IPS-NIHi7 (cell line): ENCODE measurements around the gene CREBRF.
"Not testable (repeated sequence)": the region's sequence is repeated elsewhere in the genome, so short reads cannot be mapped to it uniquely, and the experiment has no call there.

Experiments used
- DNase-seq: peaks from one replicate; pipeline ENCODE4 v3.0.0; 2012; ENCODE audit warnings: mixed read lengths; ENCODE audit errors: extremely low spot score

Gene CREBRF

GRCh38 chr5:173055983-173056782 lies at the start of gene CREBRF:
Gene CREBRF (plus strand): TSS chr5:173056352. CDS start chr5:173080776, 24,424 bp downstream.
- peak; percentile 98 for DNase-seq

GRCh38 chr5:173010021-173010420 lies 46.1 kb upstream of the CREBRF start:
- DNase-seq = no peak

GRCh38 chr5:173010547-173011464 lies 45.3 kb upstream of the CREBRF start:
- peak; percentile 69 for DNase-seq

- DNase-seq = no peak
These were observed 44.6 kb upstream of the CREBRF start for GRCh38 chr5:173011566-173011965.

GRCh38 chr5:173012882-173013281 lies 43.3 kb upstream of the CREBRF start:
- DNase-seq = no peak

GRCh38 chr5:173014671-173015070 lies 41.5 kb upstream of the CREBRF start:
- no peak for DNase-seq

- no peak for DNase-seq
These were observed 41.0 kb upstream of the CREBRF start for GRCh38 chr5:173015192-173015591.

- DNase-seq = no peak
These were observed 40.3 kb upstream of the CREBRF start for GRCh38 chr5:173015598-173016455.

- DNase-seq = no peak
These were observed 39.5 kb upstream of the CREBRF start for GRCh38 chr5:173016598-173017046.

- not testable (repeated sequence) for DNase-seq
These were observed 39.1 kb upstream of the CREBRF start for GRCh38 chr5:173017087-173017486.

- DNase-seq = no peak
These were observed 37.8 kb upstream of the CREBRF start for GRCh38 chr5:173018358-173018757.

GRCh38 chr5:173020154-173020581 lies 36.0 kb upstream of the CREBRF start:
- DNase-seq = no peak

GRCh38 chr5:173020643-173021042 lies 35.5 kb upstream of the CREBRF start:
- no peak for DNase-seq

- DNase-seq = no peak
These were observed 30.5 kb upstream of the CREBRF start for GRCh38 chr5:173025651-173026050.

- no peak for DNase-seq
These were observed 28.2 kb upstream of the CREBRF start for GRCh38 chr5:173027905-173028304.

GRCh38 chr5:173028811-173029327 lies 27.3 kb upstream of the CREBRF start:
- DNase-seq = no peak

GRCh38 chr5:173029499-173029921 lies 26.6 kb upstream of the CREBRF start:
- DNase-seq = no peak

- DNase-seq = not testable (repeated sequence)
These were observed 24.1 kb upstream of the CREBRF start for GRCh38 chr5:173032096-173032495.

- no peak for DNase-seq
These were observed 23.4 kb upstream of the CREBRF start for GRCh38 chr5:173032730-173033129.

- DNase-seq = no peak
These were observed 22.2 kb upstream of the CREBRF start for GRCh38 chr5:173033923-173034322.
